ENCODE results near the gene AOPEP.

- TF ChIP-seq CTCF (IDR thresholded peaks at IDR 0.05; ENCODE audit: low read depth, low read length, poor library complexity, severe bottlenecking) (no peak), EZH2phosphoT487 (IDR thresholded peaks at IDR 0.05; ENCODE audit: borderline replicate concordance, low read length) (no peak)
These were observed 392.1 kb downstream of the AOPEP start for GRCh38 chr9:95118596-95118995.

Data from DOHH2 (cell line).